SK-N-SH (cell line): ENCODE results near the gene AGAP1. TPM values are rescaled to one million over a fixed set of nuclear protein-coding genes. Genes with fewer than 3 reads are reported as not detected.

ENCODE experiments used
- CTCF ChIA-PET: fragments of 300-600, 350-600 bp; formaldehyde crosslinking; extraction: SDS; loops from one replicate; lab custom pipeline; 2021; lab: Yijun Ruan, JAX
- POLR2A ChIA-PET: fragments of 350-600 bp; sonication (Branson Sonifier 250); formaldehyde crosslinking; extraction: SDS; loops from one replicate; lab custom pipeline; 2020; ENCODE audit warnings: antibody characterized with exemption, inconsistent platforms; lab: Yijun Ruan, JAX
- DNase-seq: peaks from one replicate; pipeline ENCODE4 v3.0.0; 2012
- H2AFZ ChIP-seq: fragments of 200-600 bp; sonication (generic); 2 replicates; pipeline ENCODE4 v1.8.1; 2016; ENCODE audit warnings: antibody characterized with exemption, mild to moderate bottlenecking, low read depth
- H3F3A ChIP-seq: fragments of 200-600 bp; sonication (generic); replicated peaks from 2 replicates; pipeline ENCODE3; 2016; ENCODE audit warnings: antibody characterized with exemption, mild to moderate bottlenecking; ENCODE audit not compliant: insufficient read depth
- H3K27ac ChIP-seq, 2 experiments: fragments of 200-500 bp in 1 of 2; fragments of 200-600 bp in 1 of 2; sonication (Bioruptor generic) in 1 of 2; sonication (generic), shearing (Covaris generic) in 1 of 2; 2 replicates each; pipeline versions ENCODE4 v1.5.1 to v1.6.1; 2014 to 2016; ENCODE audit warnings: low read depth in 2 of 2, inconsistent platforms in 1 of 2, low read length in 1 of 2, mild to moderate bottlenecking in 1 of 2, mixed read lengths in 1 of 2
- H3K27me3 ChIP-seq: fragments of 200-600 bp; sonication (generic), shearing (Covaris generic); 2 replicates; pipeline ENCODE4 v1.6.1; 2016; ENCODE audit warnings: mixed run types; ENCODE audit not compliant: insufficient read depth
- H3K36me3 ChIP-seq, 2 experiments: fragments of 200-500 bp in 1 of 2; fragments of 200-600 bp in 1 of 2; sonication (Bioruptor generic) in 1 of 2; sonication (generic) in 1 of 2; replicated peaks in 1 of 2; 2 replicates each; pipeline versions ENCODE3 to v1.5.1; 2014 to 2016; ENCODE audit warnings: low read length in 1 of 2, mild to moderate bottlenecking in 1 of 2; ENCODE audit not compliant: insufficient read depth in 2 of 2, control insufficient read depth in 1 of 2
- H3K4me1 ChIP-seq, 2 experiments: fragments of 200-500 bp in 1 of 2; fragments of 200-600 bp in 1 of 2; sonication (Bioruptor generic) in 1 of 2; sonication (generic), shearing (Covaris generic) in 1 of 2; 2 replicates each; pipeline versions ENCODE4 v1.5.1 to v1.6.1; 2014 to 2016; ENCODE audit warnings: low read depth in 1 of 2, low read length in 1 of 2, mixed run types in 1 of 2; ENCODE audit not compliant: insufficient read depth in 2 of 2, control insufficient read depth in 1 of 2
- H3K4me2 ChIP-seq: fragments of 200-600 bp; sonication (generic), shearing (Covaris generic); 2 replicates; pipeline ENCODE4 v1.6.1; 2017; ENCODE audit warnings: mixed run types
- H3K4me3 ChIP-seq, 2 experiments: fragments of 200-500 bp in 1 of 2; fragments of 200-600 bp in 1 of 2; sonication (Bioruptor generic) in 1 of 2; sonication (generic), shearing (Covaris generic) in 1 of 2; 2 replicates each; pipeline versions ENCODE4 v1.5.1 to v1.8.1; 2014 to 2016; ENCODE audit warnings: low read depth in 2 of 2, inconsistent platforms in 1 of 2, low read length in 1 of 2, mild to moderate bottlenecking in 1 of 2, mixed read lengths in 1 of 2, moderate library complexity in 1 of 2
- H3K79me2 ChIP-seq: fragments of 200-600 bp; sonication (generic); 2 replicates; pipeline ENCODE4 v1.8.1; 2017; ENCODE audit warnings: mild to moderate bottlenecking; ENCODE audit not compliant: insufficient read depth
- H3K9ac ChIP-seq: fragments of 200-600 bp; sonication (generic); 2 replicates; pipeline ENCODE4 v1.6.1; 2017; ENCODE audit warnings: mixed run types
- H3K9me2 ChIP-seq: fragments of 200-600 bp; sonication (generic); 2 replicates; pipeline ENCODE4 v1.6.1; 2017; ENCODE audit warnings: mixed run types
- H3K9me3 ChIP-seq: fragments of 200-600 bp; sonication (generic); 2 replicates; pipeline ENCODE4 v1.6.1; 2017; ENCODE audit warnings: mixed run types, mild to moderate bottlenecking, moderate library complexity
- H4K20me1 ChIP-seq: fragments of 200-600 bp; sonication (generic); 2 replicates; pipeline ENCODE4 v1.6.1; 2017; ENCODE audit warnings: mild to moderate bottlenecking, mixed run types; ENCODE audit not compliant: insufficient read depth
- CHD2 ChIP-seq: fragments of 150-350 bp; IDR thresholded peaks from 2 replicates; pipeline ENCODE4 v1.6.1; 2018; ENCODE audit warnings: low read length; ENCODE audit not compliant: partially characterized antibody
- CTCF ChIP-seq: fragments of 200-600 bp; sonication (generic); IDR thresholded peaks from 2 replicates; pipeline ENCODE4 v1.6.1; 2017; ENCODE audit warnings: antibody characterized with exemption, mild to moderate bottlenecking, moderate library complexity
- ELF1 ChIP-seq: IDR thresholded peaks from 2 replicates; pipeline ENCODE4 v1.4.0; 2012
- EP300 ChIP-seq, 2 experiments: IDR thresholded peaks; 2 replicates each; pipeline versions ENCODE4 v1.4.0 to v1.6.1; 2012; ENCODE audit warnings: borderline replicate concordance in 1 of 2, low read depth in 1 of 2, low read length in 1 of 2
- FOSL2 ChIP-seq: IDR thresholded peaks from 2 replicates; pipeline ENCODE4 v1.4.0; 2012; ENCODE audit warnings: low read depth, mild to moderate bottlenecking, moderate library complexity, borderline replicate concordance
- IRF3 ChIP-seq: fragments of 150-350 bp; IDR thresholded peaks from 2 replicates; pipeline ENCODE4 v1.6.1; 2016; ENCODE audit warnings: mild to moderate bottlenecking, low read depth, low read length
- MEF2A ChIP-seq: IDR thresholded peaks from 2 replicates; pipeline ENCODE4 v1.4.0; 2012; ENCODE audit warnings: low read depth, borderline replicate concordance
- MXI1 ChIP-seq: IDR thresholded peaks from 2 replicates; pipeline ENCODE4 v1.6.1; 2012; ENCODE audit warnings: mild to moderate bottlenecking, low read depth, low read length, improper control_type of control experiment
- NFIC ChIP-seq: IDR thresholded peaks from 2 replicates; pipeline ENCODE4 v1.4.0; 2012; ENCODE audit warnings: borderline replicate concordance
- NRF1 ChIP-seq: IDR thresholded peaks from 2 replicates; pipeline ENCODE4 v1.6.1; 2012; ENCODE audit warnings: low read depth, mild to moderate bottlenecking, low read length
- PBX3 ChIP-seq: IDR thresholded peaks from 2 replicates; pipeline ENCODE4; 2012
- RXRA ChIP-seq: IDR thresholded peaks from 2 replicates; pipeline ENCODE4 v1.4.0; 2012; ENCODE audit warnings: low read depth, mild to moderate bottlenecking, borderline replicate concordance
- SMC3 ChIP-seq: IDR thresholded peaks from 2 replicates; pipeline ENCODE4 v1.6.1; 2012; ENCODE audit warnings: low read depth, low read length, improper control_type of control experiment
- TAF1 ChIP-seq: IDR thresholded peaks from 2 replicates; pipeline ENCODE4 v1.6.1; 2012; ENCODE audit warnings: low read depth, mild to moderate bottlenecking, low read length, moderate library complexity, borderline replicate concordance
- TCF12 ChIP-seq: IDR thresholded peaks from 2 replicates; pipeline ENCODE4 v1.4.0; 2012
- USF1 ChIP-seq: IDR thresholded peaks from 2 replicates; pipeline ENCODE4 v1.4.0; 2012; ENCODE audit warnings: low read depth, borderline replicate concordance
- YY1 ChIP-seq: IDR thresholded peaks from 2 replicates; pipeline ENCODE4 v1.4.0; 2012; ENCODE audit warnings: low read depth, mild to moderate bottlenecking
- WGBS: methylation state at CpG from one replicate; pipeline ENCODE4 v1.1.6; 2017; ENCODE audit warnings: low lambda C conversion rate; 5-methylcytosine and 5-hydroxymethylcytosine counted together
- polyA plus RNA-seq, 3 experiments: library from polyadenylated mRNA; depleted of rRNA; stranded (reverse); fragments of >200 nt; gene quantifications; 2 replicates each; pipeline ENCODE4 v1.2.3, GENCODE V29; 2012

Gene AGAP1
- polyA plus RNA-seq, 1 of the 3 experiments (the other 2 are of a cell fraction): 8.8 TPM

GRCh38 chr2:235587202-235587601 is 93.4 kb downstream of the AGAP1 start:
- CTCF ChIA-PET: interaction anchor here (0.7 to 2.3 kb wide), 9 partner anchors 9 to 470 kb away, joined by 3 to 10 read pairs (median 3); no protein-coding TSS in a partner anchor
- TF ChIP-seq CTCF: no peak
- no peak for TF ChIP-seq YY1
- no peak for TF ChIP-seq ELF1
- no peak for TF ChIP-seq EP300 (IDR thresholded peaks at IDR 0.05; ENCODE audit: borderline replicate concordance in 1 of 2, low read depth in 1 of 2, low read length in 1 of 2)
- TF ChIP-seq NRF1: no peak
- no peak for TF ChIP-seq FOSL2
- TF ChIP-seq MEF2A: no peak
- no peak for TF ChIP-seq IRF3
- TF ChIP-seq TAF1: no peak
- TF ChIP-seq CHD2: no peak
- no peak for TF ChIP-seq PBX3
- H3K9me2 ChIP-seq: no peaks in the 10 kb centered on the region
- no peaks in the 10 kb centered on the region for H3F3A ChIP-seq
- no peak overlapping the region for H3K9ac ChIP-seq
- no peak for DNase-seq
- no peaks in the 10 kb centered on the region for H3K9me3 ChIP-seq
- H3K4me1 ChIP-seq: no peaks in the 10 kb centered on the region; a peak in 1 of 4 replicates
- H3K36me3 ChIP-seq: no peaks in the 10 kb centered on the region
- WGBS: 97% methylated on average over 9 of the region's 9 CpGs
- POLR2A ChIA-PET: no interaction called here
- no peak overlapping the region for H3K4me3 ChIP-seq
- peaks cover 3% of the 10 kb centered on the region; the same call in 1 of the 2 replicates for H3K79me2 ChIP-seq
- H4K20me1 ChIP-seq: 0 out of 2 replicates have a peak, but pooled peaks cover 5% of the 10 kb centered on the region
- H3K27ac ChIP-seq: no peak overlapping the region
- no peak overlapping the region for H3K4me2 ChIP-seq
- H3K27me3 ChIP-seq: no peaks in the 10 kb centered on the region
- H2AFZ ChIP-seq: no peak overlapping the region

GRCh38 chr2:235588750-235589149 is 94.9 kb downstream of the AGAP1 start:
- no peaks in the 10 kb centered on the region for H3K27me3 ChIP-seq
- no peaks in the 10 kb centered on the region for H3K9me2 ChIP-seq
- H3K9ac ChIP-seq: no peak overlapping the region
- no peak overlapping the region for H3K4me2 ChIP-seq
- WGBS: 93% methylated on average over 9 of the region's 9 CpGs
- no peaks in the 10 kb centered on the region for H3K36me3 ChIP-seq
- TF ChIP-seq TCF12: no peak
- no peak for TF ChIP-seq YY1
- no peak for TF ChIP-seq NFIC
- TF ChIP-seq SMC3: no peak
- no peak for TF ChIP-seq TAF1
- no peak for TF ChIP-seq NRF1
- TF ChIP-seq MXI1: no peak
- TF ChIP-seq USF1: no peak
- TF ChIP-seq PBX3: no peak
- no peak for TF ChIP-seq RXRA
- H3K4me1 ChIP-seq: no peaks in the 10 kb centered on the region; a peak in 1 of 4 replicates
- no peaks in the 10 kb centered on the region for H3K9me3 ChIP-seq
- no peak overlapping the region for H3K27ac ChIP-seq
- H2AFZ ChIP-seq: no peak overlapping the region
- H3K79me2 ChIP-seq: no peaks in the 10 kb centered on the region
- H4K20me1 ChIP-seq: 0 out of 2 replicates have a peak, but pooled peaks cover 12% of the 10 kb centered on the region
- H3K4me3 ChIP-seq: no peak overlapping the region
- CTCF ChIA-PET: no interaction called here
- no peak for DNase-seq
- H3F3A ChIP-seq: no peaks in the 10 kb centered on the region
- POLR2A ChIA-PET: no interaction called here
